Tongue (tissue), 2 donors: Measurements from ENCODE around the gene MORC2. TPM values are rescaled to one million over a fixed set of nuclear protein-coding genes. Genes with fewer than 3 reads are reported as not detected.

ENCODE experiments used
- small RNA-seq: library from RNA; depleted of rRNA; stranded (forward); fragments of <200 nt; gene quantifications from one replicate; pipeline ENCODE3, GENCODE V24; 2014; ENCODE audit warnings: low replicate concordance
- total RNA-seq: library from RNA; depleted of rRNA; stranded (reverse); fragments of >200 nt; gene quantifications from one replicate; pipeline ENCODE4 v1.2.3, GENCODE V29; 2014

Gene MORC2
- total RNA-seq, 1 donor from 2014 or later = 16.5 TPM

Small RNA genes within 50 kb of the gene (small RNA-seq; reads per million reads assigned to genes)
- not detected for gene RF01892

Other genes with a start within 250 kb of the MORC2 start
- 85.9 TPM for gene TUG1, start 491 bp upstream of the MORC2 start, total RNA-seq
- 147 TPM for gene SMTN, start 112.5 kb upstream of the MORC2 start, total RNA-seq
- gene SELENOM, start 138.8 kb upstream of the MORC2 start, total RNA-seq = 67.7 TPM
- 3.5 TPM for gene INPP5J, start 154.2 kb upstream of the MORC2 start, total RNA-seq
- 0.51 TPM for gene PLA2G3, start 171.7 kb upstream of the MORC2 start, total RNA-seq
- gene RNF185, start 191.4 kb upstream of the MORC2 start, total RNA-seq = 29.7 TPM
- gene LIMK2, start 243.5 kb upstream of the MORC2 start, total RNA-seq = 51.1 TPM